Measurements from ENCODE around the gene NEK7. TPM values are rescaled to one million over a fixed set of nuclear protein-coding genes. Genes with fewer than 3 reads are reported as not detected.

NEK7 gene
- total RNA-seq, 1 donor from 2014 or later = 40.3 TPM

DNA sequence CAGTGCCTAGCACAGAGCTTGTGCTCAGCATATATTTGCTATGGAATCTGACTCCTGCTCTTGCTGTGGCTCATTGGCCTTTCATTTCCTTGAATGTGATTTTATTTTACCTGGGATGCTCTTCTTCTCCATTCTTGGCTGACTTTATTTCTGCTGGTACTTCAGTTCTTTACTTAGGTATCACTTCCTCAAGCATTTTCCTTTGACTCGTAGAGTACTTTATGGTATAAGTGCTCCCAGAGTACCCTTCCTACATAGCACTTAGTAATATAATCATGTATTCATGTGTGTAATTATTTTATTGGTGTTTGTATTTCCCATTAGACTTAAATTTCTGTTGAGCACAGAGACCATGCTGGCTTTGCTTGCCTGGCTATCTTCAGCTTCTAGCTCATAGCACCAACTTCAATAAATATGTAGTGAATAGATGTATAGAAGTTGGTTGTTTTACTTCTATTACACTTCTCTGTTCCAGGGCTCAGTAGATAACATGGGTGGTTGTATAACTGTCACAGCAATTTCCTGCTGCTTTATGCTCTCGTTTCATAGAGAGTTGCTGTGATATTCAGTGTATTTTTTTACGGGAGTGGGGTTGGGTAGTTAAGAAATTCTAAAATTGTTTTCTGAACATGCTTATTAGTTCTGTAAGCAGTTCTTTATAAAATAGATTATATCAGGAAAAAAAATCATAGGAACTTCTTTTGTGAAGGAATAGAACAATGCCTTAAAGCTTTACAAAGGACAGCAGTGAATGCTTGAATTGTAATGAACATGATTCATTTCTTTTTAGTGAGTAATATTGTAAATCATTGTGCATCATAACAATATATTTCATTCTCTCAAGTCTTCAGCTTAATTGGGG is 112.2 kb downstream of the NEK7 start:
- DNase-seq (ENCODE audit: low read depth) = peak; percentile 59
- H3K27me3 ChIP-seq (ENCODE audit: control insufficient read depth, insufficient read depth, low read length) = no peaks in the 10 kb centered on the region
- TF ChIP-seq, protein P1, sequence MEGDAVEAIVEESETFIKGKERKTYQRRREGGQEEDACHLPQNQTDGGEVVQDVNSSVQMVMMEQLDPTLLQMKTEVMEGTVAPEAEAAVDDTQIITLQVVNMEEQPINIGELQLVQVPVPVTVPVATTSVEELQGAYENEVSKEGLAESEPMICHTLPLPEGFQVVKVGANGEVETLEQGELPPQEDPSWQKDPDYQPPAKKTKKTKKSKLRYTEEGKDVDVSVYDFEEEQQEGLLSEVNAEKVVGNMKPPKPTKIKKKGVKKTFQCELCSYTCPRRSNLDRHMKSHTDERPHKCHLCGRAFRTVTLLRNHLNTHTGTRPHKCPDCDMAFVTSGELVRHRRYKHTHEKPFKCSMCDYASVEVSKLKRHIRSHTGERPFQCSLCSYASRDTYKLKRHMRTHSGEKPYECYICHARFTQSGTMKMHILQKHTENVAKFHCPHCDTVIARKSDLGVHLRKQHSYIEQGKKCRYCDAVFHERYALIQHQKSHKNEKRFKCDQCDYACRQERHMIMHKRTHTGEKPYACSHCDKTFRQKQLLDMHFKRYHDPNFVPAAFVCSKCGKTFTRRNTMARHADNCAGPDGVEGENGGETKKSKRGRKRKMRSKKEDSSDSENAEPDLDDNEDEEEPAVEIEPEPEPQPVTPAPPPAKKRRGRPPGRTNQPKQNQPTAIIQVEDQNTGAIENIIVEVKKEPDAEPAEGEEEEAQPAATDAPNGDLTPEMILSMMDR (IDR thresholded peaks at IDR 0.05; ENCODE audit: insufficient read depth, low read length, severe bottlenecking) = no peak
- no peaks in the 10 kb centered on the region for H3K36me3 ChIP-seq (ENCODE audit: control insufficient read depth, insufficient read depth, low read length)
- H3K4me3 ChIP-seq (ENCODE audit: low read depth, low read length) = no peak overlapping the region
- no peak for FAIRE-seq

GRCh38 chr1:198269646-198269940 is 112.8 kb downstream of the NEK7 start:
- no peak for FAIRE-seq
- TF ChIP-seq, protein P1 (IDR thresholded peaks at IDR 0.05; ENCODE audit: insufficient read depth, low read length, severe bottlenecking) = no peak

DNA sequence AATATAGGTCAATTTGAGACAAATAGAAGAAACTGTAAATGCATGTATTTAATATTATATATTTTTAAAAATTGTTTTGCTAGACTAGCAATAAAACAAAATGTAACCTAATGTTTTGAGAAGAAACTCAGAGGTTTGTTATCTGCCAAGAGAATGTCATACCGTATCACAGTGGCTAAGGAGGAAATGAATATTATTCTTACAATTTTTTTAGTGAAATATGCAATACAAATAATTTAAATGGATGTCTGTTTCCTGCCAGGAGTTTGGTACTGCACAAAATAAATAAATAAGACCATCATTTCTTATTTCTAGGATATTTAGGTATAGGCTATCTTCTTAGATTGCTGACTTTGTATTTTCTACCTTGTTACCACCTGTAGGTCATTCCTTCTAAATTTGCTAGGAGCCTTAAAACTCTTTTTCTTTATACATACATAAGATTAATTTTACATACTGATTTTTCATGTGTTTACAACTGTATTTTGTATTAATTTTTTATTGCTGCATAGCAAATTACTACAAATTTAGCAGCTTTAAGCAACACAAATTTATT is 113.6 kb downstream of the NEK7 start:
- no peak for FAIRE-seq
- H3K36me3 ChIP-seq (ENCODE audit: control insufficient read depth, insufficient read depth, low read length) = no peaks in the 10 kb centered on the region
- H3K4me3 ChIP-seq (ENCODE audit: low read depth, low read length) = no peak overlapping the region
- no peaks in the 10 kb centered on the region for H3K27me3 ChIP-seq (ENCODE audit: control insufficient read depth, insufficient read depth, low read length)
- TF ChIP-seq, protein P1 (IDR thresholded peaks at IDR 0.05; ENCODE audit: insufficient read depth, low read length, severe bottlenecking) = no peak
- DNase-seq (ENCODE audit: low read depth) = no peak

More at GRCh38 chr1:198269646-198269940, 112.8 kb downstream of the NEK7 start:
- H3K36me3 ChIP-seq (ENCODE audit: control insufficient read depth, insufficient read depth, low read length) = no peaks in the 10 kb centered on the region
- H3K27me3 ChIP-seq (ENCODE audit: control insufficient read depth, insufficient read depth, low read length) = no peaks in the 10 kb centered on the region
- H3K4me3 ChIP-seq (ENCODE audit: low read depth, low read length) = no peak overlapping the region
- no peak for DNase-seq (ENCODE audit: low read depth)

- TF ChIP-seq, protein P1 (IDR thresholded peaks at IDR 0.05; ENCODE audit: insufficient read depth, low read length, severe bottlenecking) = no peak
- DNase-seq (ENCODE audit: low read depth) = no peak
- no peaks in the 10 kb centered on the region for H3K27me3 ChIP-seq (ENCODE audit: control insufficient read depth, insufficient read depth, low read length)
- H3K36me3 ChIP-seq (ENCODE audit: control insufficient read depth, insufficient read depth, low read length) = no peaks in the 10 kb centered on the region
- no peak overlapping the region for H3K4me3 ChIP-seq (ENCODE audit: low read depth, low read length)
- no peak for FAIRE-seq
Measured at GRCh38 chr1:198271467-198271866, 114.7 kb downstream of the NEK7 start.

- DNase-seq (ENCODE audit: low read depth) (no peak), FAIRE-seq (no peak)
- no peak overlapping the region for H3K4me3 ChIP-seq (ENCODE audit: low read depth, low read length)
- no peaks in the 10 kb centered on the region for H3K27me3 ChIP-seq (ENCODE audit: control insufficient read depth, insufficient read depth, low read length)
- TF ChIP-seq, protein P1 (IDR thresholded peaks at IDR 0.05; ENCODE audit: insufficient read depth, low read length, severe bottlenecking) = no peak
- H3K36me3 ChIP-seq (ENCODE audit: control insufficient read depth, insufficient read depth, low read length) = no peaks in the 10 kb centered on the region
Measured at GRCh38 chr1:198272492-198272891, 115.7 kb downstream of the NEK7 start.
